KOPT-K1 (cell line): Measurements from ENCODE around the gene KRTAP16-1.

Experiments used
- H3K27ac ChIP-seq: fragments of 200-600 bp; sonication (generic); 2 replicates; pipeline ENCODE4 v1.5.1; 2016; ENCODE audit warnings: antibody characterized with exemption, mild to moderate bottlenecking, low read depth, low read length; ENCODE audit not compliant: poor library complexity, severe bottlenecking
- H3K36me3 ChIP-seq: fragments of 200-600 bp; sonication (generic); 2 replicates; pipeline ENCODE4 v1.5.1; 2017; ENCODE audit warnings: antibody characterized with exemption, mild to moderate bottlenecking, low read length, moderate library complexity; ENCODE audit not compliant: insufficient read depth
- H3K9me3 ChIP-seq: fragments of 200-600 bp; sonication (generic); 2 replicates; pipeline ENCODE4 v1.5.1; 2017; ENCODE audit warnings: antibody characterized with exemption, low read length, mild to moderate bottlenecking; ENCODE audit not compliant: insufficient read depth, poor library complexity, severe bottlenecking

Gene KRTAP16-1

DNA sequence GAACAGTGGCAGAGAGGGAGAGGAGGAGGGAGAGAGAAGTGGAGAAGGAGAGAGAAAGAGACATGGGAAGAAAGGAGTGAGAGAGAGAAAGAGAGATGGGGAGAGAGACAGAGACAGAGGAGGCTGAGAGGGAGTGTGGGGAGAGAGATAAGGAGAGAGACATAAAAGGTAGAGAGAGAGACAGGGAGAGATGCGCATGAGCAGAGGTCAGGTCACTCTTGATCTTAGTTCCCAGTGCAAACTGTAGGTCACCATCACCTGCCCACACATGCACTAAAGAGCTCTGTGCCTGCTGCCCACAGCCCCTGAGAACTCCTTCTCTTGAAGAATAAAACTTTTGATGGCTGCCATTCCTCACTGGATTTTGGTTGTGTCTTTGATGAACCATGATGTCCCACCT lies 26.6 kb upstream of the KRTAP16-1 start:
- H3K36me3 ChIP-seq, result no peaks in the 10 kb centered on the region
- H3K9me3 ChIP-seq, result peaks cover 2% of the 10 kb centered on the region
- H3K27ac ChIP-seq, result no peak overlapping the region

DNA sequence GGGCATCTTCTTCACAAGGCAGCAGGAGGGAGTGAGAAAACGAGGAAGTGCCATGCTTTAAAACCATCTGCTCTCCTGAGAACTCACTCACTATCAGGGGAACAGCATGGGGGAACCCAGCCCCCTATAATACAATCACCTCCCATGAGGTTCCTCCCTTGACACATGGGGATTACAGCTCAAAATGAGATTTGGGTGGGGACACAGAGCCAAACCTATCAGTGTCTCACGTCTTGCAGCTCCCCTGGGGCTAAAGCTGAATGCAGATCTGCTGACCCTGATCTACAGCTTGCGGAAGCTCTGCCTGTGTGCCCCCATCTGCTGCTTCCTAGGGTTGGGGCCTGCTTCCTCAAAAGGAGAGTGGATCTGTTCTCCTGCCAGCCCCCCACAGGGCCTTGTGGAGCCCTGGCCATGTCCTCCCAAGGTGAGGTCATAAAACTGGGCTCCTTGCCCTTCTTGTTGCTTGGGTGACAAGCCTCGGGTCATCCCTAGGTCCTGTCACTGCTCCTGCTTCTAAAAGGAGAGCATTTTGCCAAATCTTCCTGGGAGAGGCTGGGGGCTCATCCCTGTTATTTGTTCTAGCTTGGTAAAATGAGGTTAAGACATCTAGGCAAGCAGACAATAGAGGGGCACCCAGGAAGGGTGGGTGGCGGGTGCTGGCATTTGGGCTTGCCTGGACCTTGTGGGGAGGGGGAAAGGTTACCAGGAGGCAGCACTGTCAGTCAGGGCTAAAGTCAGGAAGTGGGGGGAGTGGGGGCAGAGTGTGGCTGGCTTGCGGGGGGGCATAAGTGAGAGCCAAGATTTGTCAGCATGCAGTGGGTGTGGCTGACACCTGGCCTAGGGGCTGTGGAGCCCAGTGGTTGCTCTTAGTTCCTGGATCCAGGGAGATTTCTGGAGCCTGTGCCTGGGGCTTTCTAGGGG lies 25.5 kb upstream of the KRTAP16-1 start:
- Histone ChIP-seq H3K36me3 (no peaks in the 10 kb centered on the region), H3K9me3 (no peaks in the 10 kb centered on the region), H3K27ac (no peak overlapping the region)

GRCh38 chr17:41333836-41334235 lies 24.7 kb upstream of the KRTAP16-1 start:
- H3K36me3 ChIP-seq, result no peaks in the 10 kb centered on the region
- no peak overlapping the region for H3K27ac ChIP-seq
- H3K9me3 ChIP-seq, result no peaks in the 10 kb centered on the region

DNA sequence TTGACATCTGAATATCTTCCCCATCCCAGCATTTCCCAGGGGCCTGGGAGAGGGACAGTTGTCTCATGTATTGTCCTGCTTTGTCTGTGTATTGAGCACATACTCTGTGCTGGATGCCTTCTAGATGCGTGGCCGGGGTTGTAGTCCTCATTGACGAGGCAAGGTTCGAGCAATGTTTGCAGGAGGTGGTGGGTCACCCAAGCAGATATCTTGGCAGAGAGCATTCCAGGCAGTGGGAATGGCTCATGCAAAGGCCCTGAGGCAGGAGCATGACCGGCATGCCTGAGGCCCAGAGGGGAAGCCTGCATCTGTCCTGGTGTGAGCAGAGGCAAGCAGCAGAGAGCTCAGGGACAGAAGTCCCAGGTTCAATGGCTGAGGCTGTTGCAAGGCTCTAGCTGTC lies 24.0 kb upstream of the KRTAP16-1 start:
- H3K36me3 ChIP-seq, result no peaks in the 10 kb centered on the region
- H3K9me3 ChIP-seq, result no peaks in the 10 kb centered on the region
- no peak overlapping the region for H3K27ac ChIP-seq

DNA sequence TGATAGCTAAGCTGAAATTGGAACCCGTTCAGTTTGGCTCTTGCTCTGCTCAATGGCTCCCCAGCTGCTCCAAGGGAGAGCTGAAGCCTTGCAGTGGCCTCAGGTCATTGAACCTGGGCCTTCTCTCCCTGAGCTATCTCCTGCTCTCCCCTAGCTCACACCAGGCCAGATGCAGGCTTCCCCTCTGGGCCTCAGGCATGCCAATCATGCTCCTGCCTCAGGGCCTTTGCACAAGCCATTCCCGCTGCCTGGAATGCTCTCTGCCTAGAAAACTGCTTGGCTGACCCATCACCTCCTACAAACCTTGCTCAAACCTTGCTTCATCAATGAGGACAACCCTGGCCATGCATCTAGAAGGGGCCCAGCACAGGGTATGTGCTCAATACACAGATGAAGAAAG lies 23.1 kb upstream of the KRTAP16-1 start:
- Histone ChIP-seq H3K9me3 (no peaks in the 10 kb centered on the region), H3K36me3 (no peaks in the 10 kb centered on the region)

DNA sequence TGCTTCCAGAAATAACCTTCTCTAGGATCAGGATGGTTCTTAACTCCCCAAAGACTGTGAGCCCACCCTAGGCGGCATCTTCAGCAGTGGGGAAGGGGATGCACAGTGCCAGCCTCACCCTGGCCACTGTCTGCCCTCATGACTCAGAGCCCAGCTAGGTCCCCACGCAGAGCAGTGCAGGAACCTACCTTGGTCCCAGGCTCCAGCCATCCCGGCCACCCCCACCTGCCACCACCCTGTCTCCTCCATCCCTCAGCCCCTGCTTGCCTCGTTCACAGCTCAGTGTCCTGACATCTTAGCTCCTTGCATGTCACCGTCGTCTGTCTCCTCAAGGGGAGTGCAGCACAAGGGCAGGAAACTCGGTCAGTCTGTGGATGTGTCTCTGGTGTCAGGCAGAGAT lies 22.5 kb upstream of the KRTAP16-1 start:
- no peaks in the 10 kb centered on the region for H3K36me3 ChIP-seq
- no peak overlapping the region for H3K27ac ChIP-seq
- no peaks in the 10 kb centered on the region for H3K9me3 ChIP-seq

More for the DNA sequence above, 23.1 kb upstream of the KRTAP16-1 start:
- no peak overlapping the region for H3K27ac ChIP-seq

DNA sequence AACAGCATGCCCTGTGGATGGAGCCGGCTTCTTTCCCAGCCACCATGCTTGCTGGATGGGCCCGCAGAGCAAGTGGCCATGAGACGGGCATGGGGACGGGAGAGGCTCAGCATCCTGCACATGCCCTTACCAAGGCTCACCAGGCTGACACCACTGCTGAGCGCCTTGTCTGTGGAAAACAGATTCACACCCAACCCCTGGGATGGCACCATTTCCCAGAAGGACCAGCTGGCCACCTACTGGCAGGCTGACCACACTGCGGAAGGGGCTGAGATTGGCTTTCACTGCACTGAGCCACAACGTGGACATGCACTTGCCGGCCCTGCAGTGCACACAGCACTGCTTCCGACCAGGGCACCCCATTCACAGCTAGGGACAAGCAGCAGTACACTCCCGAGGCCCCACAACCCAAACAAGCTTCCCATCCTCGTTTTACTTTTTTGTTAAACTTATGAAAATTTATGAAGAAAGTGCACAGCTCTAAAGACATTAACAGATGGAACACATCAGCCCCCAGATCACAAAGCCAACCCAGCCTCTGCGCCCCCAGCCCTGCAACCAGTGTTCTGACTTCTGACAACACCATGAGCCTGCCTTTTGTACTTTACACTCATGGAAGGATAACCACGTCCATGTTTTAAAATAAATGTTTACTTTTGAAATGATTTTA lies 20.3 kb upstream of the KRTAP16-1 start:
- no peak overlapping the region for H3K27ac ChIP-seq
- no peaks in the 10 kb centered on the region for H3K36me3 ChIP-seq
- H3K9me3 ChIP-seq, result no peaks in the 10 kb centered on the region

GRCh38 chr17:41328207-41328606 lies 19.1 kb upstream of the KRTAP16-1 start:
- H3K27ac ChIP-seq, result no peak overlapping the region

DNA sequence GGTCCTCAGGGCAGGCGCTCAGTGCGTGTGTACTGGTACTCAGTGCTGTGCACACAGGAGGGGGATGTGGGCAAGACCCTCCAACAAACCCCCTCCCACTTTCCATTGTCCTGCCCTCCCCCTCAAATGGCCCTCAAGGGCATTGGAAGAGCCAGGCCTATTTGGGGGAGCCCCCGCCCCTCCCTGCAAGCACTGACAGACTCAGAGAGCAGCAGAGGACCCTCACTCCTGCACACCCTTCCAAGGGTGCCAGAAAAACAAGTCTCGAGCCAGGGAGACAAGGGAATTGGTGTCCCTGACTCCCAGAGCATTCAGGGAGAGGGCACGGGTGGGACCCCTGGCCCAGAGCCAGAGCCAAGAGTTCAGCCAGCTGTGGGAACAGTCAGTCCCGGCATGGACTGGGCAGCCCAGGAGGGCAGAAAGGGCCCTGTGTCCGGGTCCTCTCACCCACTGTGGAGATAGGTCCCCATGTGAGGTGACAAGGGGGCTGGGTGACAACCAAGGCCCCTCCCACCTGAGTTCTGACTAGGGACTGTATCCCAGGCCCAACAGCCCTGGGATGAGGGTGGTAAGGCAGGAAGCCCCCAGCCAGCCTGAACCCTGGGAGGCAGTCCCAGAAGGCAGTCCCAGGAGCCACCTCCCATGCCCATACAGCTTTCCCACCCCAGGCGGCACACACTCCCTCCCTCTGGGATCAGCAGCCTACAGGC lies 18.5 kb upstream of the KRTAP16-1 start:
- H3K9me3 ChIP-seq, result no peaks in the 10 kb centered on the region
- H3K27ac ChIP-seq, result no peak overlapping the region
- no peaks in the 10 kb centered on the region for H3K36me3 ChIP-seq

More at GRCh38 chr17:41328207-41328606, 19.1 kb upstream of the KRTAP16-1 start:
- Histone ChIP-seq H3K36me3 (no peaks in the 10 kb centered on the region), H3K9me3 (no peaks in the 10 kb centered on the region)

DNA sequence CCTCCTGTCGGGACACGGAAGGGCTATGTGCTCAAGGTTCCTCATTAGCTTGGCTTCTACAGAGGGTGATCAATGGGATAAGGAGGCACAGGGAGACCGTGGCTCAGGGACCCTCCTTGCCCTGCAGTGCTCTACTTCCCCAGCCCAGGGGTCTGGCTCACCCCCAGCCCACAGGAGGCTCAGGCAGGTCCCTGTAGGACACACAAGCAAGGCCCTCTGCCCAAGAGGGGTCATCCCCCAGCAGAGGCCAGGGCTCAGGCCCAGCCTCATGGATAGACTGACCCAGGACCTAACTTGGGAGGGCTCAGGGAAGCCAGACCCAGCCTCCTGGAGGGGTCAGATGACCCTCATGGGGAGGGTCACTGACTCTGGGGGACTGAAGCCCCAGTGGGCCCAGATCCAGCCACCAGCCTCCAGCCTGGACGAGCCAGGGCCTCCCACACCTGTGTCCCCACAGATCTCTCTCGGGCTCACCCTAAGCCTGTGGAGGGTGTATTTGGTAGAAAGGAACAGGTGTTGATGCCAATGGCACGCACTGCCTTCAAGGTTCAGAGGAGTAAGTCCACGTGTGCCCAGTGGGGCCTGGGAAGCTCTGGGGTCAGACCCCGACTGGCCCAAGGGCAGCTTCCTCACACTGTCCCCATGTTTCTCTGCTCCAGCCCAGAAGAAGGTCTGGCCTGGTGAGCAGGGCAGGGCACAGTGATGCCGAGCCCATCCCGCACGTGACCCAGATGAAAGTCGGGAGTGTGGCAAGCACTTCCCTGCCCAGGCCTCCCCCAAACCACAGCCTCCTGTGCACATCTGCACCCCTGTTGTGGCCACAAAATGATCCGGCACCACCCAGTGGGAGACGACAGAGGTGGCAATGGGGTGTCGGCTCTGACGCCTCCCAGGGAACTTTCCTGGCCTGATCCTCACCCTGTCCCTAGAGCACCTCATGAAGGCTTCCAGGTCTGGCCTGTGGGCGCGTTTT lies 17.4 kb upstream of the KRTAP16-1 start:
- Histone ChIP-seq H3K27ac (no peak overlapping the region), H3K36me3 (no peaks in the 10 kb centered on the region), H3K9me3 (no peaks in the 10 kb centered on the region)

GRCh38 chr17:41325611-41326010 lies 16.5 kb upstream of the KRTAP16-1 start:
- Histone ChIP-seq H3K9me3 (peaks cover 2% of the 10 kb centered on the region), H3K36me3 (no peaks in the 10 kb centered on the region), H3K27ac (no peak overlapping the region)

DNA sequence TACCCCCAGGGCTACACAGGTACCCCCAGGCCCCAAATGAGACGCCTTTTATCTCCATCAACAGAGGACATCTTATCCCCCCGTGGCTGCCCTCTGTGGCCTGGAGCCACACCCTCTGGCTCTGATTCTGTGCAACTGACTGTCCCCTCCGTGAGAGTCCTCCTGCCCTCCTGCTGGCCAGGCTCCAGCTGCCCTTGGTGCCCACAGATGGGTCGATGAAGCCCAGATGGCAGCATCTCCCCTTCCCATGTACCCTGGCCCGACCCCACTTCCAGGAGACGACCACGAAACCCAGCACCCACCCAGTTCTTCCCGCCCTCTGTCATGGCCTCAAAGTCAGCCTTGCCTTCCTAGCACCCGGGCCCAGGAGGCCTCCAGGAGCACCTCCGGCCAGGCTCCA lies 16.0 kb upstream of the KRTAP16-1 start:
- H3K9me3 ChIP-seq, result peaks cover 7% of the 10 kb centered on the region
- H3K36me3 ChIP-seq, result no peaks in the 10 kb centered on the region
- no peak overlapping the region for H3K27ac ChIP-seq

DNA sequence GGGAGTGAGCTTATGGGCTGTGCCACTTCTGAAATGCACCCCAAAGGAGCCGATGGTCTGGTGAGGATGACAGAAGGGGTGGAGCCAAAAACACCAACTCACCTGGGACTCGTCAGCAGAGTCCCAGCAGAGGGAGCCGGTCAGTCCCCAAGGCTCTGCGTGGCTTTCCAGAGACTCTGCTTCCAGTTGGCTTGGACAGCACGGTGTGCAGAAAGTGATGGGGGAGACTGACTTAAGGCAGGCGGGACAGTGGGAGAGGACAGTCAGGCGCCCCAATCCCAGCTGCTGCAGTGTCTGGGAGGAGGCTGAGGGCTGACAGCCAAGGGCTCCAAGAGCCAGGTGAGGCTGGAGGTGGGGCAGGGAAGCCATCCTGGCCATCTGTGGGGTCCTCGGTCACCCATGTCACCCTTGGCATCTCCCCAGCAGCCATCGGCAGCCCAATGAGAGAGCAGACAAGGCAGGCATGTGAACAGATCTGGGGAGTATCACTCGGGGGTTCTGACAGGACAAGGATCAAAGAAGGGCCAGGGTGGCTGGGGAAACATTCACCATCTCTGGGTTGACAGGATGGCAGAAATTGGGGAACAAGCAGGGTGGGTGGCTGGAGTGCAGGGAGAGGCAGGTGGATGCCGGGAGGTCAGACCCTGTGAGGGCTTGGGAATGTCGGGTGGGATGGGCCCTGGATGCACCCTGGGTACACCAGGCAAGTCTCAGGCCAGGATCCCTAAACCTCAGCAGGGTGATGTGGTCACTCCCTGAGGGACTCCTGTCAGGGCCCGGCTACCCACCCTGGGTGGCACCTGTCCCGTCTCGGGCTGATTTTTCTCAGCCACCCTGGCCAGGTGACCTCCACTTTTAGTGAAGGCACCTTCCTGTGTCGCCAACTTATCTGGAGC lies 15.3 kb upstream of the KRTAP16-1 start:
- Histone ChIP-seq H3K36me3 (no peaks in the 10 kb centered on the region), H3K9me3 (peaks cover 13% of the 10 kb centered on the region), H3K27ac (no peak overlapping the region)
